ENCODE measurements around the gene RBBP8NL.

RBBP8NL gene

DNA sequence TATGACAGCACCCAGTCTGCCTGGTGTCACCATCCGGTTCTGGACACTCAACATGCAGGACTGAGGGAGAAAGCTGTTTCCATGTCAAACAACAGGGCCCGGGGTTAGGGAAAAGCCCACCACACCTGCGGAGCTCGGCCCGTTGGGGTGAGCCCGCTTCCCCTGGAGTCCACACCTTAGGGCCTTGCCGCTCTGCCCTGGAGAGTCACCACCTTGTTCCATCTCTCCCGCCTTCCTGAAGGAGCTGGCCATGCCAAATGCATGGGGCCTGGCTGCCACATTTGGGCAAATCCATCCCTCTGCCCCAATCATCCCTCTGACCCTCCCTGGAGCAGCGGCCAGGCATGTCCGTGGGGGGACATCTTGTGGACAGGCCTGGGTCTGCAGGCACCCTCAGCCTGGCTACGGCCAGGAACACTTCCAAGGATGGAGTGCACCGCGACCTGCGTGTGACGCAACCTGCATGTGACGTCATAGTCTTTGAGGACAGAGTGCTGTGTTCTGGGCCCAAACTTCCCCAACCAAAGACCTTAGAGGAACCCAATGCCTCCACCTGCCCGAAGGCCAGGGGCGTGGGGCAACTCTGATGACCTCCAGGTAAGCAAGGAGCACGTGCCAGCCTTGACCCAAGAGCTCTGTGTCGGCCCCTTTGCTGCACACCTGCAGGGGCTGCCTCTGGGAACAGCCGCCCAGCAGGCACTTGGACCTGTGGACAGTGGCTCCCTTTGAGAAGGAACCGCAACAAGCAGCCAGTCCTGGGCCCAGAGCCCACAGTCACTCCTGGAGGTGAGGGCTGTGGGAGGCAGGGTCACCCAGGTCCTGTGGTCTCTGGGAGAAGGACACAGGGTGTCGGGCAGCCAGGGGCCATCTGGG, 22.0 kb downstream of the RBBP8NL start:
- DNase-seq: no peak

DNA sequence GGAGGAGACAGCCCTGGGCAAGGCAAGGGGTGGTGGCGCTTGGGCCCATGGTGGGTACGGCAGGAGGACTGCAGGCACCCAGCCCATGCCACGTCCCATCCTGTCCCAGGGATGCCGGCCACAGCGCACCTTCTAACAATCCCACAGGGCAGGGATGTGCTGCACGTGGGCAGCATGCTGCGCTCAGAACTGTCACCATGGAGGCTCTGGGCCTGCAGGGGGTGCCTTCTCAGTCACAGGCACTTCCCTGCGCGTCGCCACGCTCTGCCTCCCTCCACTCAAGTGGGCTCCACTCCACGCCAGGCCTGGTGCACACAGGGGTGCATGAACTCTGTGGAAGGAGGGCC, 22.6 kb downstream of the RBBP8NL start:
- no peak for DNase-seq

DNA sequence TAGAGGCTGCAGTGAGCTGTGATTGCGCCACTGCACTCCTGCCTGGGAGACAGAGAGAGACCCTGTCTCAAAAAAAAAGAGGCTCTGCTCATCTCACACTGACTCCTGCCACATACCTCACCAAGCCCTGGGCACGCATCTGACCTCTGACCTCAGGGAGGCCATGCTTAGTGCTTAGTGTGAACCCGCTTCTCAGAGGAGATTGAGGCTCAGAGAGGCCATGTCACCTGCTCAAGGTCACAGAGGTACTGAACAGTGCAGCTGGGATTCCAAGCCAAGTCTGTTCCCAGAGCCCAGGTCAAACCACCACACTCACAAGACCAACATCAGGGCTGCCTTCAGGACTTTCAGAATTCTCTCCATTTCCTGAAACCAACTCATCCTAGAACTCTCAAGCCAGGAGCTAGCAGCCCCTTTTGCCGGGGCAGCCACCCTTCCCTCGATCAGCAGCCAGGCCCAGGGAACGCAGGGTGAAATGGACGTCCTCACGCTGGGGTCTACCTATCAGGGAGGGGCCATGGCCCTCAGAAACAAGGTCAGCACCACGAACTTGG, 23.1 kb downstream of the RBBP8NL start:
- DNase-seq: no peak

GRCh38 chr20:62403331-62403730, 24.0 kb downstream of the RBBP8NL start:
- DNase-seq: no peak

GRCh38 chr20:62402456-62403150, 24.7 kb downstream of the RBBP8NL start:
- DNase-seq: no peak

GRCh38 chr20:62401331-62401779, 26.0 kb downstream of the RBBP8NL start:
- no peak for DNase-seq

DNA sequence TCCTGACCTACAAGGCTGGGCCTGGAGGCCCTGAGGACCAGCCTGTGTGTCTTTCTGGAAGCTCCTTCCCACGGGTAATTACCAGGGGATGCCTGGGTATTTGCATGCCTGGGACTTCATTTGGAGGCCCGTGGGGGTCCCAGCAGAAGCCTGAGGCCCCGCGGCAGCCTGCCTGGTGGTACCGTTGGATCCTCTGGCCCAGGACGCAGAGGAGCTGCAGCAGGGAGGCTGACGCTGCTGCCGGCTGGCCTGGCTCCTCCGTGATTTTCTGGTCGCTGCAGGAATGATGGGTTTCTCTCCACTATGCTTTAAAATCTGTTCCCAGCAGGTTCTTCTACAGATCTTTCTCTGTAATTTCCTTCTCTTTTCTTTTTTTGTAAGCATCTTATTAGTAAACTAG, 26.8 kb downstream of the RBBP8NL start:
- DNase-seq: no peak

DNA sequence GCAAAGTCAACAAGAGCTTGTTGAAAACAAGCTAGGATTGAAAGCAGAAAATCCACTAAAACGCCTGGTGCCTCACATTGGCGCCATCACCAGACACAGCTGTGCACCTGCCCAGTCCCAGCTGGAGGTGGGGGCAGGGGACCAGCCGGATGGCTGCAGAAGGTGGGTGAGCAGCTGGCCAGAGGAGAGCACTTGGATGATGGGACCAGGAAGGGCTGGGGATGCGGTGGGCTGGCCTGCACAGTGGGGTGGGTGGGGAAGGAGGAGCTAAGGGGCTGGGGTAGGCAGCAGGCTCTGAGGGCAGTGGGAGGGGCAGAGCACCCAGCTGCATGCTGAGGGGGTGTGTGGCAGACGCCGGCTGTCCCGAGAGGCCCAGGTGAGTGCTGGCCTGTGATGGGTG, 27.3 kb downstream of the RBBP8NL start:
- DNase-seq: no peak

DNA sequence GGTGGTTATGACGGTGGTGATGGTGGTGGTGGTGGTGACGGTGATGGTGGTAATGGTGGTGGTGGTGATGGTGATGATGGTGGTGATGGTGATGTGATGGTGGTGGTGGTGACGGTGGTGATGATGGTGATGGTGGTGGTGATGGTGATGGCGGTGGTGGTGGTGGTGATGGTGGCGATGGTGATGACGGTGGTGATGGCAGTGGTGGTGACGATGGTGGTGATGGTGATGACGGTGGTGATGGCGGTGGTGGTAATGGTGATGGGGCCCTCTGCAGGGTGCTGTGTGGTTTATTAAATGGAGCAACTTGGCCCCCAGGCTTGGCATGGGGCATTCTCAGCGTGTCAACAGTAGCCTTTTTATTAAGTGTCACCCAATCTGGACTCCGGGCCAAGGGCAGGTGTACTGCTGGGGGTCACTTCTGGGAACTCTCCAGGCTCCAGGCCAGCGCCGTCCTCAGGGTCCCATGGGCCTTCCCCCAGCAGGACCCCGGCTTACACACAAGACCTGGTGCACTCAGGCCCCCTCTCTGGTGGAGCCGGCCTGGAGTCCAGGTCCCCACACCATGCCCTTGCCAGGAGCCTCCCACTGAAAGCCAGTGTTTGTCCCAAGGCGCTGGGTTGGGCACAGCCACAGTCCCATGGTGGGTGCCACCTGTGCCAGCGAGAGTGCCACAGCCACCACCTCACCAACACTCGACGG, 29.1 kb downstream of the RBBP8NL start:
- no peak for DNase-seq

- DNase-seq: no peak
Observed at GRCh38 chr20:62396367-62397239, 30.7 kb downstream of the RBBP8NL start.

GRCh38 chr20:62395311-62396242, 31.8 kb downstream of the RBBP8NL start:
- no peak for DNase-seq

- no peak for DNase-seq
Observed at GRCh38 chr20:62394248-62395245, 32.8 kb downstream of the RBBP8NL start.

DNA sequence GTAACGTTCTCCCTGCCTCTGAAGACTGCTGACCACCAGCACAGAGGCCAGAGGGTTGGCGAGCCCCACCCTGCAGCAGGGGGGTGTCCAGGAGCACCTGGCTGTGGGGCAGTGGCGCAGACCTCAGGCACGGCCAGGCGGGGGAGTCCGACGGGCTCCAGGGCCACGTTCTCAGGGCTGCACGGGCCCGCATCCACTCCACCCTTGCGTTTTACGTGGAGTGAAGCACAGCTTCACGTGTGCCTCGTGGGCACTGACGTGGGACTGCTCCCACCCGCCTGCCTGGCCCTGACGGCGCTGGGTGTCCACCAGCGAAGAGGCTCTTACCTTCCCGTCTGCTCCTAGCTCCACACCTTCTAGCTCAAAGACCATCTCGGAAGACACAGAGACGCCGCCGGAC, 33.5 kb downstream of the RBBP8NL start:
- no peak for DNase-seq

DNA sequence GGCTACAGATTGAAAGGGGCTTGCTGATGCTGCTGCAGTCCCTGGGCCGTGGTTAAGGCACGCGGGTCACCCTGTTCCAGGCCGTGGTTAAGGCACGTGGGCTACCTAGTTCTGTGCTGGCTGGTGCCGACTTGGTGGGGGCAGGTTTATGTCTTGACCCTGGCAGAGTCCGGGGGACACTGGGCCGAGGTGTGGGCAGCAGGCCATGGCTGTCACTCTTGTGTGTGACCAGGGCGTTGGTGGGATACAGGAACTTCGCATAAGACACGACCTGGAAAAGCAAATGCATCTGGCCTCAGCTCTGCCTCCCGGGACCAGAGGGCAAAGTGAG, 34.0 kb downstream of the RBBP8NL start:
- no peak for DNase-seq

GRCh38 chr20:62392621-62393334, 34.6 kb downstream of the RBBP8NL start:
- DNase-seq: no peak

DNA sequence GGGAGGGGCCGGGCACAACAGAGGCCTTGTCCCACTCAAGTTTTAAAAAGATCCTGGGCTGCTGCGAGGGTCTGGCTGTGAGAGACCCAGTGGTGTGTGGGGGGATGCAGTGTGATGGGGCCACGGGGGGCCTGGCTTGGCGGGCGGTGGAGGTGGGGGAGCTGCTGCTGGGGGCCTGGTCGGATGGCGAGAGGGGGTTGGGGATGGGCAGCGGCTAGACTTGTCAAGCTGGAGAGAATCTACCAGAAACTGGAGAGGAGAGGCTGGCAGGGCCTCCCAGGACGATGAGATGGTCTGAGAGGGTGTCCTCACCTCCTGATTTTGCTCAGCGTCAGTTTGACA, 35.3 kb downstream of the RBBP8NL start:
- DNase-seq: no peak

DNA sequence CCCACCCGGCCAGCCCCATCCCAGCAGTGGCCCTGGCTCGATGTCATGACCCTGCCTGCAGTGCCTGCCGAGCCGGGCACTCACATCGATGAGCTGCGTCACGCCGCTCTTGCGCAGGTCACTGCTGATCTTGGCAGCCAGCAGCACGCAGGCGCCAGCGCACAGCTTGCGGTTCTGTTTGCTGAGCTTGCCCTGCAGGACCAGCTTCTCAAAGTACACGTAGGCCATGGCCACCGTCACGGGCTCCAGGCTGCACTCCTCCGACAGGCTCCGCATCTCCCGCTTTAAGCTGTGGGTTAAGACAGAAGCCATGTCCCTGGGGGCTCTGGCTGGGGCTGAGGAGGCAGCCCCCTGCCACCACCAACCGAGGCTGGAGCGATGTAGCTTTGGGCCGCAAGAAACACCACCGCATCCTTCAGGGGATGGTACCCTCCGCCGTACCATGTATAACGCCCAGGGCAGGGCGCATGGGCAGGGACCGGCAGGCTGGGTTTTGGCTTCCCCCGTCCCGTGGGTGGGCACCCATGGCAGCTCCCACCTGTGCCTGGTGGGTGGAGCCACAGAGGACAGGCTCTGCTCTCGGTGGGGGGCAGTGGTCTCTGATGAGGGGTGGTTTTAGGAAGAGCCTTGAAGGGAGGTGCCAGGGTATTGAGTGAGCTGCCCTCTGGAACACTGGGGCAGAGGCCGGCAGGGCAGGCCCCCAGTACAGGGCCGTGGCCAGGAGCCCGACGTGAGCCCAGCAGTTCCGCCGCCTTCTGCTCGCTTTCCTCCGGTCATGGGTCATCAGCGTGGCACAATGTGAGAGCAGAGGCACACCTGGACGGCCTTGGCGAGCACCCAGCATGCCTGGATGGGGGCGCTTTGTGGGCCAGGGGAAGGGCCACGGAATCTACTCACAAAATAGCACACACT, 35.9 kb downstream of the RBBP8NL start:
- DNase-seq: no peak
